ENCODE data around the gene PRKD1. TPM values are rescaled to one million over a fixed set of nuclear protein-coding genes. Genes with fewer than 3 reads are reported as not detected.

The PRKD1 gene
- total and polyA plus RNA-seq, 2 of the 13 experiments (the other 11 are each of a cell fraction or from before 2014, with no cell fraction given), result 0.22 to 1.3 TPM

GRCh38 chr14:29608861-29609260, 318.8 kb downstream of the PRKD1 start:
- Histone ChIP-seq H3K9ac (ENCODE audit: insufficient read depth, low read depth, low read length) (no peak overlapping the region), H3K79me2 (ENCODE audit: insufficient read depth, low read length) (no peaks in the 10 kb centered on the region), H3K27ac (ENCODE audit: extremely low read length, insufficient read depth, low read length) (no peak overlapping the region), H3K4me3 (replicated peaks in 1 of 3; ENCODE audit: insufficient read depth in 1 of 3, low read depth in 2 of 3, low read length in 3 of 3) (no peak overlapping the region), H3K27me3 (ENCODE audit: control insufficient read depth in 1 of 2, insufficient read depth in 2 of 2, low read length in 2 of 2) (no peaks in the 10 kb centered on the region), H2AFZ (ENCODE audit: low read length) (no peak overlapping the region), H4K20me1 (ENCODE audit: insufficient read depth, low read length) (no peaks in the 10 kb centered on the region), H3K9me3 (ENCODE audit: low read length) (peaks cover 86% of the 10 kb centered on the region), H3K36me3 (replicated peaks in 1 of 2; ENCODE audit: control insufficient read depth in 1 of 2, insufficient read depth in 2 of 2, low read length in 2 of 2) (no peaks in the 10 kb centered on the region), H3K4me1 (ENCODE audit: insufficient read depth, low read length) (no peaks in the 10 kb centered on the region), H3K4me2 (ENCODE audit: low read depth, low read length) (no peak overlapping the region)
- in situ Hi-C loops (cut with HindIII; ENCODE audit: extremely low pct_ligation_motif_present, low pct_unique_long_range_greater_than_20kb) (no loop called here), intact Hi-C loops (cut with micrococcal nuclease; ENCODE audit: unreplicated experiment) (no loop called here)
- ATAC-seq (no peak), DNase-seq (ENCODE audit: low spot score) (no peak), FAIRE-seq (no peak)
- BruUV-seq (replicated peaks), result no TSS peak
- under 1% methylated on average over 2 of the region's 2 CpGs for WGBS (ENCODE audit: low lambda C conversion rate)
- TF ChIP-seq JUND (CRISPR knock-in tag; IDR thresholded peaks at IDR 0.05), result no peak
- no peak for TF ChIP-seq HOXA3 (CRISPR knock-in tag; IDR thresholded peaks at IDR 0.05)
- TF ChIP-seq ZNF3 (CRISPR knock-in tag; IDR thresholded peaks at IDR 0.05), result no peak
- no peak for TF ChIP-seq ZKSCAN5 (CRISPR knock-in tag; IDR thresholded peaks at IDR 0.05)
- no peak for TF ChIP-seq DNMT1 (CRISPR knock-in tag; IDR thresholded peaks at IDR 0.05)
- ChIA-PET CTCF (ENCODE audit: low intra/inter-chr PET ratio, low total read pairs) (no interaction called here), POLR2A (no interaction called here)

- FAIRE-seq (no peak), DNase-seq (ENCODE audit: low spot score) (no peak), ATAC-seq (no peak)
- ChIA-PET POLR2A (no interaction called here), CTCF (ENCODE audit: low intra/inter-chr PET ratio, low total read pairs) (no interaction called here)
- intact Hi-C loops (cut with micrococcal nuclease; ENCODE audit: unreplicated experiment), result no loop called here
- Histone ChIP-seq H2AFZ (ENCODE audit: low read length) (no peak overlapping the region), H3K4me1 (ENCODE audit: insufficient read depth, low read length) (no peaks in the 10 kb centered on the region), H3K4me3 (replicated peaks in 1 of 3; ENCODE audit: insufficient read depth in 1 of 3, low read depth in 2 of 3, low read length in 3 of 3) (no peak overlapping the region), H3K9me3 (ENCODE audit: low read length) (peaks cover 89% of the 10 kb centered on the region), H3K4me2 (ENCODE audit: low read depth, low read length) (no peak overlapping the region), H3K79me2 (ENCODE audit: insufficient read depth, low read length) (no peaks in the 10 kb centered on the region), H3K27ac (ENCODE audit: extremely low read length, insufficient read depth, low read length) (no peak overlapping the region), H3K36me3 (replicated peaks in 1 of 2; ENCODE audit: control insufficient read depth in 1 of 2, insufficient read depth in 2 of 2, low read length in 2 of 2) (no peaks in the 10 kb centered on the region), H4K20me1 (ENCODE audit: insufficient read depth, low read length) (no peaks in the 10 kb centered on the region), H3K9ac (ENCODE audit: insufficient read depth, low read depth, low read length) (no peak overlapping the region), H3K27me3 (ENCODE audit: control insufficient read depth in 1 of 2, insufficient read depth in 2 of 2, low read length in 2 of 2) (no peaks in the 10 kb centered on the region)
- in situ Hi-C loops (cut with HindIII; ENCODE audit: extremely low pct_ligation_motif_present, low pct_unique_long_range_greater_than_20kb), result no loop called here
- WGBS (ENCODE audit: low lambda C conversion rate), result 18% methylated on average over 5 of the region's 5 CpGs
- BruUV-seq (replicated peaks), result no TSS peak
- TF ChIP-seq ELF4 (CRISPR knock-in tag; IDR thresholded peaks at IDR 0.05; ENCODE audit: borderline replicate concordance), result no peak
- no peak for TF ChIP-seq FOXK2 (IDR thresholded peaks at IDR 0.05)
- no peak for TF ChIP-seq TEAD2 (CRISPR knock-in tag; IDR thresholded peaks at IDR 0.05)
- no peak for TF ChIP-seq CENPBD1 (CRISPR knock-in tag; IDR thresholded peaks at IDR 0.05; ENCODE audit: borderline replicate concordance, low read depth)
- no peak for TF ChIP-seq BATF2 (CRISPR knock-in tag; IDR thresholded peaks at IDR 0.05)
- no peak for TF ChIP-seq TIGD3 (CRISPR knock-in tag; IDR thresholded peaks at IDR 0.05; ENCODE audit: borderline replicate concordance)
- TF ChIP-seq ZNF776 (CRISPR knock-in tag; IDR thresholded peaks at IDR 0.05), result no peak
- no peak for TF ChIP-seq GMEB1 (CRISPR knock-in tag; IDR thresholded peaks at IDR 0.05; ENCODE audit: borderline replicate concordance)
- no peak for TF ChIP-seq ZNF317 (CRISPR knock-in tag; IDR thresholded peaks at IDR 0.05)
- TF ChIP-seq EP300 (IDR thresholded peaks at IDR 0.05; ENCODE audit: low read depth in 2 of 2, low read length in 2 of 2), result no peak
- no peak for TF ChIP-seq EP300 (CRISPR knock-in tag; IDR thresholded peaks at IDR 0.05; ENCODE audit: borderline replicate concordance)
- no peak for TF ChIP-seq ZSCAN30 (CRISPR knock-in tag; IDR thresholded peaks at IDR 0.05)
These were observed 320.5 kb downstream of the PRKD1 start for GRCh38 chr14:29607169-29607568.

Data from HepG2 (cell line).